Muscle layer of duodenum (tissue), 2 donors: ENCODE data around the gene CDH23.

Experiments
- H3K27ac ChIP-seq: one replicate; pipeline ENCODE4 v1.7.0; 2013; ENCODE audit warnings: mild to moderate bottlenecking, low read length
- H3K27me3 ChIP-seq: one replicate; pipeline ENCODE4 v1.7.0; 2013; ENCODE audit warnings: low read depth, mild to moderate bottlenecking, control low read depth, low read length
- H3K36me3 ChIP-seq, 2 donors: one replicate each; pipeline ENCODE4 v1.7.0; 2013; ENCODE audit warnings: low read length in 2 of 2, control low read depth in 1 of 2, mild to moderate bottlenecking in 1 of 2; ENCODE audit not compliant: insufficient read depth in 2 of 2, control insufficient read depth in 1 of 2
- H3K4me1 ChIP-seq, 2 donors: one replicate each; pipeline ENCODE4 v1.7.0; 2013; ENCODE audit warnings: low read length in 2 of 2, mild to moderate bottlenecking in 2 of 2, control low read depth in 1 of 2, moderate library complexity in 1 of 2; ENCODE audit not compliant: insufficient read depth in 2 of 2, control insufficient read depth in 1 of 2
- H3K4me3 ChIP-seq, 2 donors: one replicate each; pipeline ENCODE4 v1.7.0; 2013; ENCODE audit warnings: low read length in 2 of 2, low read depth in 1 of 2, mild to moderate bottlenecking in 1 of 2
- H3K9me3 ChIP-seq, 2 donors: one replicate each; pipeline ENCODE4 v1.7.0; 2013; ENCODE audit warnings: low read length in 2 of 2, control low read depth in 1 of 2, mild to moderate bottlenecking in 1 of 2; ENCODE audit not compliant: control insufficient read depth in 1 of 2
- donor health status: healthy.

CDH23 gene

GRCh38 chr10:71747551-71748523 is 351.1 kb downstream of the CDH23 start:
- H3K9me3 ChIP-seq = peaks cover 0 to 2% of the 10 kb centered on the region in 2 donors
- peak overlapping the region in 1 of 2 donors; percentile 25 for H3K4me3 ChIP-seq
- H3K27me3 ChIP-seq = no peaks in the 10 kb centered on the region
- peak overlapping the region; percentile 77 for H3K27ac ChIP-seq
- H3K36me3 ChIP-seq = peaks cover 25 to 31% of the 10 kb centered on the region in 2 donors
- H3K4me1 ChIP-seq = peaks cover 33 to 39% of the 10 kb centered on the region in 2 donors

- Histone ChIP-seq H3K9me3 (no peaks in the 10 kb centered on the region), H3K27me3 (no peaks in the 10 kb centered on the region), H3K27ac (peak overlapping the region; percentile 77), H3K36me3 (peaks cover 34 to 40% of the 10 kb centered on the region in 2 donors), H3K4me3 (peak overlapping the region in 1 of 2 donors; percentile 25), H3K4me1 (peaks cover 33 to 48% of the 10 kb centered on the region in 2 donors)
Observed at GRCh38 chr10:71748671-71749191, 352.0 kb downstream of the CDH23 start.

- peak overlapping the region in 1 of 2 donors; percentile 25 for H3K4me3 ChIP-seq
- H3K36me3 ChIP-seq = peaks cover 38 to 45% of the 10 kb centered on the region in 2 donors
- H3K9me3 ChIP-seq = no peaks in the 10 kb centered on the region
- H3K27ac ChIP-seq = peak overlapping the region; percentile 45
- H3K27me3 ChIP-seq = no peaks in the 10 kb centered on the region
- H3K4me1 ChIP-seq = peaks cover 37 to 52% of the 10 kb centered on the region in 2 donors
Observed at GRCh38 chr10:71749396-71749795, 352.7 kb downstream of the CDH23 start.

- H3K4me3 ChIP-seq = no peak overlapping the region
- H3K9me3 ChIP-seq = no peaks in the 10 kb centered on the region
- no peaks in the 10 kb centered on the region for H3K27me3 ChIP-seq
- peaks cover 40 to 52% of the 10 kb centered on the region in 2 donors for H3K4me1 ChIP-seq
- H3K27ac ChIP-seq = no peak overlapping the region
- peaks cover 41 to 45% of the 10 kb centered on the region in 2 donors for H3K36me3 ChIP-seq
Observed at GRCh38 chr10:71750124-71750841, 353.6 kb downstream of the CDH23 start.

- Histone ChIP-seq H3K27me3 (no peaks in the 10 kb centered on the region), H3K27ac (no peak overlapping the region), H3K9me3 (no peaks in the 10 kb centered on the region), H3K36me3 (peaks cover 42 to 45% of the 10 kb centered on the region in 2 donors), H3K4me3 (no peak overlapping the region), H3K4me1 (peaks cover 41 to 54% of the 10 kb centered on the region in 2 donors)
Observed at GRCh38 chr10:71750986-71751385, 354.3 kb downstream of the CDH23 start.

- H3K4me3 ChIP-seq = no peak overlapping the region
- H3K27me3 ChIP-seq = no peaks in the 10 kb centered on the region
- no peak overlapping the region for H3K27ac ChIP-seq
- peaks cover 39 to 54% of the 10 kb centered on the region in 2 donors for H3K4me1 ChIP-seq
- peaks cover 45 to 48% of the 10 kb centered on the region in 2 donors for H3K36me3 ChIP-seq
- H3K9me3 ChIP-seq = no peaks in the 10 kb centered on the region
Observed at GRCh38 chr10:71751515-71752224, 354.9 kb downstream of the CDH23 start.

- Histone ChIP-seq H3K4me1 (peaks cover 37 to 46% of the 10 kb centered on the region in 2 donors), H3K36me3 (peaks cover 45 to 51% of the 10 kb centered on the region in 2 donors), H3K27me3 (no peaks in the 10 kb centered on the region), H3K9me3 (no peaks in the 10 kb centered on the region), H3K4me3 (no peak overlapping the region), H3K27ac (peak overlapping the region; percentile 51)
Observed at GRCh38 chr10:71752391-71753090, 355.8 kb downstream of the CDH23 start.

GRCh38 chr10:71753091-71753959 is 356.6 kb downstream of the CDH23 start:
- H3K36me3 ChIP-seq = peaks cover 45 to 51% of the 10 kb centered on the region in 2 donors

GRCh38 chr10:71753960-71754505 is 357.3 kb downstream of the CDH23 start:
- H3K27ac ChIP-seq = peak overlapping the region; percentile 51
- no peaks in the 10 kb centered on the region for H3K27me3 ChIP-seq
- no peak overlapping the region for H3K4me3 ChIP-seq
- H3K9me3 ChIP-seq = no peaks in the 10 kb centered on the region
- H3K36me3 ChIP-seq = peaks cover 45 to 51% of the 10 kb centered on the region in 2 donors
- peaks cover 25 to 33% of the 10 kb centered on the region in 2 donors for H3K4me1 ChIP-seq

More at GRCh38 chr10:71753091-71753959, 356.6 kb downstream of the CDH23 start:
- H3K4me1 ChIP-seq = peaks cover 30 to 40% of the 10 kb centered on the region in 2 donors
- no peaks in the 10 kb centered on the region for H3K27me3 ChIP-seq
- H3K9me3 ChIP-seq = no peaks in the 10 kb centered on the region
- H3K27ac ChIP-seq = peak overlapping the region; percentile 51
- H3K4me3 ChIP-seq = no peak overlapping the region
